HG03378 (cell line): Measurements from ENCODE around the gene MFN2.

ENCODE experiments used
- ATAC-seq: cut with Tn5 transposase; IDR thresholded peaks from one replicate; pipeline ENCODE4 v1.9.1; 2021; ENCODE audit warnings: mild to moderate bottlenecking, moderate library complexity; ENCODE audit not compliant: unreplicated experiment

MFN2 gene

GRCh38 chr1:11960276-11960675 lies 20.0 kb upstream of the MFN2 start:
- ATAC-seq = no peak

- no peak for ATAC-seq
These were observed 19.5 kb upstream of the MFN2 start for GRCh38 chr1:11960715-11961114.

- no peak for ATAC-seq
These were observed 19.0 kb upstream of the MFN2 start for GRCh38 chr1:11961230-11961629.

GRCh38 chr1:11963622-11964021 lies 16.6 kb upstream of the MFN2 start:
- no peak for ATAC-seq

- ATAC-seq = no peak
These were observed 15.6 kb upstream of the MFN2 start for GRCh38 chr1:11964656-11965055.

GRCh38 chr1:11967028-11967547 lies 13.2 kb upstream of the MFN2 start:
- no peak for ATAC-seq

GRCh38 chr1:11970441-11971185 lies 9.6 kb upstream of the MFN2 start:
- ATAC-seq = no peak

- ATAC-seq = no peak
These were observed 2.6 kb upstream of the MFN2 start for GRCh38 chr1:11977625-11978024.

GRCh38 chr1:11978301-11978700 lies 1.9 kb upstream of the MFN2 start:
- no peak for ATAC-seq

- ATAC-seq = no peak
These were observed 1.0 kb upstream of the MFN2 start for GRCh38 chr1:11979028-11979850.

- ATAC-seq = no peak
These were observed 380 bp downstream of the MFN2 start for GRCh38 chr1:11980676-11980972.

GRCh38 chr1:11981378-11982009 lies 1.2 kb downstream of the MFN2 start:
- no peak for ATAC-seq

- no peak for ATAC-seq
These were observed 1.8 kb downstream of the MFN2 start for GRCh38 chr1:11982010-11982392.

GRCh38 chr1:11984121-11984520 lies 3.9 kb downstream of the MFN2 start:
- ATAC-seq = no peak

- no peak for ATAC-seq
These were observed 4.3 kb downstream of the MFN2 start for GRCh38 chr1:11984576-11984975.

GRCh38 chr1:11985171-11985570 lies 4.9 kb downstream of the MFN2 start:
- ATAC-seq = no peak

GRCh38 chr1:11985851-11986250 lies 5.6 kb downstream of the MFN2 start:
- no peak for ATAC-seq

GRCh38 chr1:11989669-11990068 lies 9.4 kb downstream of the MFN2 start:
- ATAC-seq = no peak

- no peak for ATAC-seq
These were observed 10.2 kb downstream of the MFN2 start for GRCh38 chr1:11990303-11991032.

- ATAC-seq = no peak
These were observed 11.9 kb downstream of the MFN2 start for GRCh38 chr1:11991969-11992676.
